HL-60 (cell line): ENCODE measurements around the gene MYRIP.

Experiments used
- DNase-seq, 2 experiments: peaks; one replicate each; pipeline ENCODE4 v3.0.0-alpha.2; 2010 to 2020; ENCODE audit warnings: low read depth in 1 of 2, low spot score in 1 of 2
- H3K27ac ChIP-seq: fragments of 250-450 bp; sonication (Bioruptor Pico); replicated peaks from 2 replicates; pipeline ENCODE4 v1.5.1; 2020; ENCODE audit warnings: mild to moderate bottlenecking, moderate library complexity
- H3K27me3 ChIP-seq: fragments of 250-450 bp; sonication (Bioruptor Pico); 2 replicates; pipeline ENCODE4 v1.5.1; 2021; ENCODE audit warnings: mild to moderate bottlenecking, moderate library complexity; ENCODE audit not compliant: insufficient read depth, poor library complexity, severe bottlenecking
- H3K4me3 ChIP-seq: replicated peaks from 2 replicates; pipeline ENCODE4 v1.5.1; 2011; ENCODE audit warnings: mild to moderate bottlenecking, control low read depth, low read length; ENCODE audit not compliant: insufficient read depth
- GABPA ChIP-seq: IDR thresholded peaks from 2 replicates; pipeline ENCODE4 v1.6.1; 2012; ENCODE audit warnings: low read depth
- POLR2AphosphoS5 ChIP-seq: IDR thresholded peaks from 2 replicates; pipeline ENCODE4 v1.6.1; 2012; ENCODE audit warnings: low read depth
- SPI1 ChIP-seq: IDR thresholded peaks from 2 replicates; pipeline ENCODE4 v1.6.1; 2012; ENCODE audit warnings: low read depth, mild to moderate bottlenecking, borderline replicate concordance
- TF ChIP-seq, protein P1 (sequence below): IDR thresholded peaks from one replicate; pipeline ENCODE4 v1.5.1; 2011; ENCODE audit warnings: low read length, control low read depth, inconsistent platforms; ENCODE audit not compliant: insufficient read depth
- TF ChIP-seq, protein P2 (sequence below): IDR thresholded peaks from 2 replicates; pipeline ENCODE4 v1.6.1; 2012; ENCODE audit warnings: low read depth; ENCODE audit not compliant: insufficient replicate concordance

The MYRIP gene

DNA sequence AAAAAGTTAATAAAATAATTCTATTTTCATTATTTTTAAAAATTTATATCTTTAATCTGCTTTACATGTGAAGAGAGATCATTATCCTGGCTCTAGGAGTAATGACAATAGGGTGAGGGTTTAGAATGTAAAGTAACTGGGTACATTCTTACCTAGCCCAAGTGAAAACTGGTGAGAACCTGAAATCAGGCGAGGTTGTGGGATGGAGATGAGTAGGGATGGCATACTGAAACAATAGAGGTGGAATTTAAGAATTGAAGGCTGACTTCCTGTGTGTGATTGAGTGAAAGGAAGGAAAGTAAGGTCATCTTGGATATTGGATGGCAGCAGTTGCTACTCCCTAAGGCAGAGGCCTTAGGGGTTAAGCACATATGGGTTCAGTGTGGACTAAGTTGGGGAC lies 82.7 kb downstream of the MYRIP start:
- Histone ChIP-seq H3K27ac (no peak overlapping the region), H3K27me3 (no peaks in the 10 kb centered on the region), H3K4me3 (no peak overlapping the region)
- TF ChIP-seq POLR2AphosphoS5 (no peak), GABPA (no peak), SPI1 (no peak)
- TF ChIP-seq, protein P1, sequence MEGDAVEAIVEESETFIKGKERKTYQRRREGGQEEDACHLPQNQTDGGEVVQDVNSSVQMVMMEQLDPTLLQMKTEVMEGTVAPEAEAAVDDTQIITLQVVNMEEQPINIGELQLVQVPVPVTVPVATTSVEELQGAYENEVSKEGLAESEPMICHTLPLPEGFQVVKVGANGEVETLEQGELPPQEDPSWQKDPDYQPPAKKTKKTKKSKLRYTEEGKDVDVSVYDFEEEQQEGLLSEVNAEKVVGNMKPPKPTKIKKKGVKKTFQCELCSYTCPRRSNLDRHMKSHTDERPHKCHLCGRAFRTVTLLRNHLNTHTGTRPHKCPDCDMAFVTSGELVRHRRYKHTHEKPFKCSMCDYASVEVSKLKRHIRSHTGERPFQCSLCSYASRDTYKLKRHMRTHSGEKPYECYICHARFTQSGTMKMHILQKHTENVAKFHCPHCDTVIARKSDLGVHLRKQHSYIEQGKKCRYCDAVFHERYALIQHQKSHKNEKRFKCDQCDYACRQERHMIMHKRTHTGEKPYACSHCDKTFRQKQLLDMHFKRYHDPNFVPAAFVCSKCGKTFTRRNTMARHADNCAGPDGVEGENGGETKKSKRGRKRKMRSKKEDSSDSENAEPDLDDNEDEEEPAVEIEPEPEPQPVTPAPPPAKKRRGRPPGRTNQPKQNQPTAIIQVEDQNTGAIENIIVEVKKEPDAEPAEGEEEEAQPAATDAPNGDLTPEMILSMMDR: no peak
- TF ChIP-seq, protein P2, sequence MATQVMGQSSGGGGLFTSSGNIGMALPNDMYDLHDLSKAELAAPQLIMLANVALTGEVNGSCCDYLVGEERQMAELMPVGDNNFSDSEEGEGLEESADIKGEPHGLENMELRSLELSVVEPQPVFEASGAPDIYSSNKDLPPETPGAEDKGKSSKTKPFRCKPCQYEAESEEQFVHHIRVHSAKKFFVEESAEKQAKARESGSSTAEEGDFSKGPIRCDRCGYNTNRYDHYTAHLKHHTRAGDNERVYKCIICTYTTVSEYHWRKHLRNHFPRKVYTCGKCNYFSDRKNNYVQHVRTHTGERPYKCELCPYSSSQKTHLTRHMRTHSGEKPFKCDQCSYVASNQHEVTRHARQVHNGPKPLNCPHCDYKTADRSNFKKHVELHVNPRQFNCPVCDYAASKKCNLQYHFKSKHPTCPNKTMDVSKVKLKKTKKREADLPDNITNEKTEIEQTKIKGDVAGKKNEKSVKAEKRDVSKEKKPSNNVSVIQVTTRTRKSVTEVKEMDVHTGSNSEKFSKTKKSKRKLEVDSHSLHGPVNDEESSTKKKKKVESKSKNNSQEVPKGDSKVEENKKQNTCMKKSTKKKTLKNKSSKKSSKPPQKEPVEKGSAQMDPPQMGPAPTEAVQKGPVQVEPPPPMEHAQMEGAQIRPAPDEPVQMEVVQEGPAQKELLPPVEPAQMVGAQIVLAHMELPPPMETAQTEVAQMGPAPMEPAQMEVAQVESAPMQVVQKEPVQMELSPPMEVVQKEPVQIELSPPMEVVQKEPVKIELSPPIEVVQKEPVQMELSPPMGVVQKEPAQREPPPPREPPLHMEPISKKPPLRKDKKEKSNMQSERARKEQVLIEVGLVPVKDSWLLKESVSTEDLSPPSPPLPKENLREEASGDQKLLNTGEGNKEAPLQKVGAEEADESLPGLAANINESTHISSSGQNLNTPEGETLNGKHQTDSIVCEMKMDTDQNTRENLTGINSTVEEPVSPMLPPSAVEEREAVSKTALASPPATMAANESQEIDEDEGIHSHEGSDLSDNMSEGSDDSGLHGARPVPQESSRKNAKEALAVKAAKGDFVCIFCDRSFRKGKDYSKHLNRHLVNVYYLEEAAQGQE: no peak
- no peak for DNase-seq

DNA sequence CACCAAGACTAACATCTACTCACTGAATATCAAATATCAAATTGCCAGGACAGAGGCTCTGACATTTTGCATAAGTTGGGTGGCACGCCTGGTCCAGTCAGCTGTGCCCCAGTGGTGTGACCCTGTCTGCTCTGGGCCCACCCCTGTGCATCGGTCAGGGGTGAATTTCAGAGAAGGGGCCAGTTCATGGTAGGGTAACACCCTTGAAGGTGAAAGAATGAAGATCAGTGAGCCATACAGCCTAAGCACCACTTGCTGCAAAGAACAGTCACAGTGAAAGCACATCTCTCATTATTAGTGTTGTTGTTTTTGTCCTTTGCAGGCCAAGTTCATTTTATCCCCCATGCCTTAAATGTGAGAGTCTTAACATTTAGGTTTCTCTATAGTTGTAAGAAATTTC lies 86.8 kb downstream of the MYRIP start:
- TF ChIP-seq POLR2AphosphoS5 (no peak), GABPA (no peak), SPI1 (no peak)
- TF ChIP-seq, protein P2: no peak
- TF ChIP-seq, protein P1: no peak
- no peak for DNase-seq
- Histone ChIP-seq H3K4me3 (no peak overlapping the region), H3K27me3 (no peaks in the 10 kb centered on the region), H3K27ac (no peak overlapping the region)

DNA sequence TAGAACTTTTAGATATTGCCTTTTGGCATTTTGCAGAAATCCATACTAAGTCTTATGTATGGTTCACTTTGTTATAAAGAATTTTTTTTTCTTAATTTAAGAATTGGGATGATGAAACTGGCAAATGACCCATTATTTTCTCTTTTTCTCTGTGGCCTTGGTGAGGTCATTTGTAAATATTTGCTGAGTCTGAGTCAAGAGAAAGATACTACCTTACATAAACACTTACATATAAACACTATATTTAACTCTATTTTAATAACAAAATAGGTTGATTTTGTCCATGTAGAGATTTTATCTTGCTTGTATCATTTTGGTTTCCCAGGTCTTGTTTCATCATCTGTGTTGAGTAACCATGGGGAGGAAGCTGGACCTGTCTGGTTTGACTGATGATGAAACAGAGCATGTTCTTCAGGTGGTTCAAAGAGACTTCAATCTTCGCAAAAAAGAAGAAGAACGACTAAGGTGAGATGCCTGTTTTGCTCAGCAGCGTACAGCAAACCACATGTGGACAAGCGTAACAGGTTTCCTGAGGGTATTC lies 91.1 kb downstream of the MYRIP start:
- TF ChIP-seq, protein P2: no peak
- no peak for TF ChIP-seq GABPA
- TF ChIP-seq, protein P1: no peak
- no peak for TF ChIP-seq SPI1
- TF ChIP-seq POLR2AphosphoS5: no peak
- DNase-seq: no peak
- H3K27me3 ChIP-seq: no peaks in the 10 kb centered on the region

More for the DNA sequence above, 91.1 kb downstream of the MYRIP start:
- H3K4me3 ChIP-seq: no peak overlapping the region
- H3K27ac ChIP-seq: no peak overlapping the region
